ENCODE results near the gene ADARB1. TPM values are rescaled to one million over a fixed set of nuclear protein-coding genes. Genes with fewer than 3 reads are reported as not detected.

Gene ADARB1
- total RNA-seq, 1 donor from 2014 or later, result 17.0 TPM

GRCh38 chr21:45075596-45076244 lies 1.3 kb downstream of the ADARB1 start:
- DNase-seq, result no peak

- no peak for DNase-seq
Measured at GRCh38 chr21:45076245-45076711, 1.9 kb downstream of the ADARB1 start.

GRCh38 chr21:45078371-45078770 lies 4.0 kb downstream of the ADARB1 start:
- DNase-seq, result no peak

GRCh38 chr21:45078877-45079281 lies 4.5 kb downstream of the ADARB1 start:
- DNase-seq, result no peak

GRCh38 chr21:45079351-45079750 lies 5.0 kb downstream of the ADARB1 start:
- DNase-seq, result no peak

GRCh38 chr21:45080232-45080631 lies 5.9 kb downstream of the ADARB1 start:
- no peak for DNase-seq

- no peak for DNase-seq
Measured at GRCh38 chr21:45080639-45081414, 6.4 kb downstream of the ADARB1 start.

- no peak for DNase-seq
Measured at GRCh38 chr21:45081636-45082035, 7.3 kb downstream of the ADARB1 start.

- no peak for DNase-seq
Measured at GRCh38 chr21:45082736-45083135, 8.4 kb downstream of the ADARB1 start.

GRCh38 chr21:45084121-45084520 lies 9.7 kb downstream of the ADARB1 start:
- no peak for DNase-seq

- no peak for DNase-seq
Measured at GRCh38 chr21:45084881-45085536, 10.6 kb downstream of the ADARB1 start.

GRCh38 chr21:45085700-45086099 lies 11.3 kb downstream of the ADARB1 start:
- DNase-seq, result no peak

- no peak for DNase-seq
Measured at GRCh38 chr21:45086337-45086958, 12.1 kb downstream of the ADARB1 start.

- no peak for DNase-seq
Measured at GRCh38 chr21:45087022-45087823, 12.8 kb downstream of the ADARB1 start.

- DNase-seq, result no peak
Measured at GRCh38 chr21:45088116-45088515, 13.7 kb downstream of the ADARB1 start.

- no peak for DNase-seq
Measured at GRCh38 chr21:45088729-45089128, 14.3 kb downstream of the ADARB1 start.

GRCh38 chr21:45089964-45090363 lies 15.6 kb downstream of the ADARB1 start:
- no peak for DNase-seq

GRCh38 chr21:45090966-45091365 lies 16.6 kb downstream of the ADARB1 start:
- DNase-seq, result no peak

- DNase-seq, result no peak
Measured at GRCh38 chr21:45091550-45092322, 17.4 kb downstream of the ADARB1 start.

- no peak for DNase-seq
Measured at GRCh38 chr21:45093035-45093532, 18.7 kb downstream of the ADARB1 start.

- no peak for DNase-seq
Measured at GRCh38 chr21:45094412-45094811, 20.0 kb downstream of the ADARB1 start.
